GM19455 (cell line): Measurements from ENCODE around the gene ZSWIM3.
A peak's percentile ranks its signal among the peaks of the same experiment; 100 is the strongest.

Experiments
- ATAC-seq: cut with Tn5 transposase; IDR thresholded peaks from one replicate; pipeline ENCODE4 v1.9.1; 2021; ENCODE audit not compliant: unreplicated experiment

ZSWIM3 gene

GRCh38 chr20:45908084-45908483 is 50.7 kb downstream of the ZSWIM3 start:
- ATAC-seq: no peak

GRCh38 chr20:45909336-45909808 is 52.0 kb downstream of the ZSWIM3 start:
- no peak for ATAC-seq

GRCh38 chr20:45909817-45910669 is 52.6 kb downstream of the ZSWIM3 start:
- ATAC-seq: no peak

GRCh38 chr20:45910670-45911485 is 53.5 kb downstream of the ZSWIM3 start:
- peak; percentile 85 for ATAC-seq

DNA sequence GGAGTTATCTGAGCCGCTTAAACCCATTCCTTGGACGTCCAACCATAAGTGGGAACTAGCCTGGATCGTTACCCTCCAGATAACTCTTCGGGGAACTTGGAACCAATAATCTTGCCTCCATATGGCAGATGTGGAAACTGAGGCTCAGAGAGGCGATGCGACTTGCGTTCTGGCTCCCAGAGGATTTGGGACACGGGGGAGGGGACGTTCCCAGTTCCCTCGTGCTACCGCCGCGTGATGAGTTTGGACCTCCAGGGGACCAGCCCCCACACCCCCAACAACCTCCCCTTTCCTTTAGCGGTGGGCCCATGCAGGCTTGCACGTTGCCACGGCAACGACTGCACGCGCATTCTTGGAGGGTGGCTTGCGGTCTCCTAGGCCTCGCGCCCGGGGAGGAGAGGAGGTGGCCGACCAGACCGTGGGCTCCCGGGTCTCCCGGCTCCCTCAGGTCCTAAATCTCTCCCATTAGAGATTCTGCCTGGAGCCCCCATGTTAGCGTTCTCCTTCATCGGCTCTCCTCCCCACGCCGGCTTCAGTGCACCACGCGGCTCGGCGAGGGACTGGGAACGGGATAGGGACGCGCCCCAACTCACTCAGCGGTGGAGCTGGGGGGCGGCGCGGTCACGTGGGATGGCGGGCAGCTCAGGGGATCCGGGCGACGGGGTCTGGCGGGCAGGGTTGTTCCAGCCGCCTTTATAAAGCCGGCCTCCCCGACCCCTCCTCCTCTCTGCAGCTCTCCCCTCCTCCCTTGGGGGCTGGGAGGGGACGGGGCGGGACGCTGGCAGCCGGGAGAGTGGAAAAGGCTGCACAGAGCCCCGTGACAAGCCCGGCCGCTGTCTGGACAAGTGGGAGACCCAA is 54.3 kb downstream of the ZSWIM3 start, which contains the start of gene PLTP:
Gene PLTP (minus strand): TSS at position 670 of the 858 bp plus-strand sequence. CDS start 703 bp downstream, outside the sequence.
- ATAC-seq: no peak

DNA sequence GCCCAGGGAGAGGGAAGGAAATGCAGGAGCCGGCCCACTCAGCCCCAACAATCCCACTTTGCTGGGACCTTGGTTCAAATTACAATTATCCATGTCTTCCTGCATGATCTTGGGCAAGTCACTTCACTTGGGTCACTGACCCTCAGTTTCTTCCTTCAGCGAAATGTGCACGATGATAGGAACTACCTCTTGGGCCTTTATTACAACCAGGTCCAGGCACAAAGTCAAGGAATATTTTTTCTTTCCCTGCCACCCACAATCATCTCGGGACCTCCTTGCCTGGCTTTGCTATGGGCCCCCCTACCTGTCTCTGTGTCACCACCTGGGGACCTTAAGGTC is 54.9 kb downstream of the ZSWIM3 start:
- no peak for ATAC-seq

DNA sequence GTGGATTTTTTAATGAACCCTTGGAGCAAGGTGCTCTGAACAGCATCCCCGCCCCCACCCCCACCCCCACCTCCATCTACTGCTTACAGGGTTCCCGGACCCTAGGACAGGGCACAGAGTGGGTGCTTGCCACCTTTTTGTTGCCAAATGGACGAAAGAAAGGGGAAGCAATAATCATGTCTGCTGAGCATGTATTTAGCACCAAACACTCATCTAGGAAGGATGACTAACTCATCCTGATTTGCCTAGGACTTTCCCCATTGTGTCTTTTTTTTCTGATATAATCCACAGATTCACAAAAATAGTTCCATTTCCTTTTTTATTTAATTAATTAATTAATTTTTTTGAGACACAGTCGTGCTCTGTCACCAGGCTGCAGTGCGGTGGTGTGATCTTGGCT is 55.7 kb downstream of the ZSWIM3 start:
- no peak for ATAC-seq

DNA sequence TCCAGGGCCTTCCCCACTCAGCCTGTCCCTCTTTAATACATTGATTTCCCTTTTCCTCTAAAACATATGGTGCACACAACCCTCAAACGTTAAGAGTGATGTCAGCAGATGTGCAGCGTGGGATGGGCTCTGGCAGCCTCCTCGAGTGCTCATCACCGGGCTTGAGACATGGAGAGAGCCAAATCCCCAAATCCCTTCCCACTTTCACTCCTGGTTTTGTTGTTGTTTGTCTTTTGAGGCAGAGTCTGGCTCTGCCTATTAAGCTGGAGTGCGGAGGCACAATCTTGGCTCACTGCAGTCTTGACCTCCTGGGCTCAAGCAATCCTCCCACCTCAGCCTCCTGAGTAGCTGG is 60.4 kb downstream of the ZSWIM3 start:
- no peak for ATAC-seq

DNA sequence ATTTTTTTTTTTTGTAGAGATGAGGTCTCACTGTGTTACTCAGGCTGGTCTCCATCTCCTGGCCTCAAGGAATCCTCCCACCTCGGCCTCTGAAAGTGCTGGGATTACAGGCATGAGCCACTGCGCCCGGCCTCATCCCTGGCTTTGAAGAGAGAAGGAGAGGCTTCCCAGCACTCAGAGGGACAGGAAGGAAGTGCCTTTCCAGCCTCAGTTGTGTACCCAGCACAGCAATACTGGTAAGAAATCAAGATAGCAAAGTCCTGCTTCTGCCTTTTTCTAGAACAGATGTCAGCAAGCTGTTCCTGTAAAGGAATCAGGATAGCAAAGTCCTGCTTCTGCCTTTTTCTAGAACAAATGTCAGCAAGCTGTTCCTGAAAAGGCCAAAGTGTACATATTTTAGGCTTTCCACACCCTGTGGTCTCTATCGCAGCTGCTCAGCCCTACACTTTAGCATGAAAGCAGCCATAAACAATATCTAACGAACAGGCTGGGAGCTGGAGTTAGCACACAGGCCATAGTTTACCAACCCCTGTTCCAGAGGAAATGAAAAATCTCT is 60.8 kb downstream of the ZSWIM3 start:
- no peak for ATAC-seq

- ATAC-seq: no peak
These were observed 61.5 kb downstream of the ZSWIM3 start for GRCh38 chr20:45918779-45919537.

- no peak for ATAC-seq
These were observed 62.4 kb downstream of the ZSWIM3 start for GRCh38 chr20:45919542-45920399.

DNA sequence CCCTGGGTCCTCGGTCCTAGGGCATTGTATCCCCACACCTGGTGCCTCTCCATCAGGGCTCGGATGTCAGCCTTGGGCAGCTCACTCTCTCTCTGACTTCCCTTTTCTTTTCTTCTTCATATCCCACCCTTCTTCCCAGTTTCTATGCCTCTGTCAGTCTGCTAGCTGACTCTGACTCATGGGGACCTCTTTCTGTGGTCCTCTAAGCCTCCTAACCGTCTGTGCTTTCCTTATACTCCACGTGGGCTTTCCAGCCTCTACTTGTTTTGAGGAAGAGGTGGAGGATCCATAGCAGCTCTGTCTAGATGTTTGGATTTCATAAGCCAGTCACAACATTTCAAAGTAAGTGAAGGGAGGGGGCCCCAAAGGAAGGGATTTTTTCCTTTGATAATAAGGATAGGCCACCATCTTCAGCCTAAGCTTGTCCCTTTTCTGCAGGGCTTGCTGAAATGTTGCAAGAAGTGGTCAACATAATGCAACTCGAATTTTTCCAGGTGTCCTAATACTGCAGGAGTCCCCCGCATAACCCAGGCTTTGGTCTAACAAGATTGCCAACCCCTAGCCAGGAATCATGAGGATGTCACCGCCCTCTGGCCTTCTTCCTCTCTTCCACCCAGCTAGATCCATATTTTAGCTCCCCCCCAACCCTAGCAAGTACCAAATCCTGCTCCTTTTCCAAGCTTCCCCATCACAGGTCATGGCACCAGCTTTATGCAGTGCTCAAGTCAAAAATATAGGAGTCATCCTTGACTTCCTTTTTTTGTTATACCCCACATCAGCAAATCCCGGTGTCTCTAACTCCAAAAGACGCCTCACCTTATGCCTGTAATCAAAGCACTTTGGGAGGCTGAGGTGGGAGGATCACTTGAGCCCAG is 63.3 kb downstream of the ZSWIM3 start:
- no peak for ATAC-seq

DNA sequence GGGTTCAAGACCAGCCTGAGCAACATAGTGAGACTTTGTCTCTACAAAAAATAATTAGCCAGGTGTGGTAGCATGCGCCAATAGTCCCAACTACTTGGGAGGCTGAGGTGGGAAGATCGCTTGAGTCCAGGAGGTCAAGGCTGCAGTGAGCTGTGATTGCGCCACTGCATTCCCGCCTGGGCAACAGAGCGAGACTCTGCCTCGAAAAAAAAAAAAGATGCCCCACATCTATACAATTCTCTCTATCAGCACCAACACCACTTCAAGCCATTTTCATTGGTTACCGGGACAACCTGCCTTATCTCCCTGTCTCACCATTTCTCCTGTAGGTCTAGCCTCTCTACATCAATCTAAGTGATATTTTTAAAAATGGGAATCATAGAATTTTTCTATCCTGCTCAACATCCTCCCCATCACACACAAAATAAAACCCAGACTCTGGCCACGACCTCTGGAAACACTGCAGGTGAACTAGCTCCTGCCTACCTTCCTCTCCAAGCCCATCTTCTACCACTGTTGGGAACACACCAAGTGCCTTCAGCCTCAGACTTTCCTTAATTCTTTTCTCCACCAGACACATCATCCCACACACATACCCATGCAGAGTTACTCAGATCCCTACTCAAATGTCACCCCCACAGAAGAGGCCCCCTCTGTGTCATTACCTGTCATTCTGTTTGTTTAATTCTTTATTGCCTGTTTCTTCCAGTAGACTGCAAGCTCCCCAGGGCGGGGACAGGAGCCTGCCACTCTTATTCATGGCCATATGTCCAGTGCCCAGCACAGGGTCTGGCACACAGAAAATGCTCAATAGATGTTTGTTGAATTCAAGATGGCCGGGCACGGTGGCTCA is 64.1 kb downstream of the ZSWIM3 start:
- ATAC-seq: no peak

DNA sequence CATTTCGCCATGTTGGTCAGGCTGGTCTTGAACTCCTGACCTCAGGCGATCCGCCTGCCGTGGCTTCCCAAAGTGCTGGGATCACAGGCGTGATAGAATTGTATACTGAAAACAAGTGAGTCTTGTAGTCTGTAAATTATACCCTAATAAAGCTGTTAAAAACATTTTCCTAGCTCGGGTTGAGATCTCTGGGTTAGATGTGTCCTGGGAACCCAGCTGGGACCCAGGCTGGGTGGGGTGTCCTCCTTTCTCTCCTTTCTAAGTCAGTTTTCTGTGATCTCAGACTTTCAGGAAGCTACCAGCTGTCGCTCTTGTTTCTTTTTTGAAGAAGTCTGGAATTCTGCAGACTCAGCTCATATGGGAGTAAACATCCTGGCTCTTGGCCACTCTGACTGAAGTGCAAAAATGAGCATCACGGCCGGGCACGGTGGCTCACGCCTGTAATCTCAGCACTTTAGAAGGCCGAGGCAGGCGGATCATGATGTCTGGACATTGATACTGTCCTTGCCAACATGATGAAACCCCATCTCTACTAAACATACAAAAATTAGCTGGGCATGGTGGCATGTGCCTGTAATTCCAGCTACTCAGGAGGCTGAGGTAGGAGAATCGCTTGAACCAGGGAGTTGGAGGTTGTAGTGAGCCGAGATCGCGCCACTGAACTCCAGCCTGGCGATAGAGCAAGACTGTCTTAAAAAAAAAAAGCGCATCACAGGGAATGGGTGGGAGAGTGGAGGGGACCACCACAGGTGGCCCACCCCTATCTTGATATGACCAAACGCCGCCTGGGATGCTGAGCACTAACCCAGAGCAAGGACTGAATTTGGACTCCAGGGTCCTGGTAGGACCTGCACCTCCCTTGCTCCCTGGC is 67.2 kb downstream of the ZSWIM3 start:
- no peak for ATAC-seq

DNA sequence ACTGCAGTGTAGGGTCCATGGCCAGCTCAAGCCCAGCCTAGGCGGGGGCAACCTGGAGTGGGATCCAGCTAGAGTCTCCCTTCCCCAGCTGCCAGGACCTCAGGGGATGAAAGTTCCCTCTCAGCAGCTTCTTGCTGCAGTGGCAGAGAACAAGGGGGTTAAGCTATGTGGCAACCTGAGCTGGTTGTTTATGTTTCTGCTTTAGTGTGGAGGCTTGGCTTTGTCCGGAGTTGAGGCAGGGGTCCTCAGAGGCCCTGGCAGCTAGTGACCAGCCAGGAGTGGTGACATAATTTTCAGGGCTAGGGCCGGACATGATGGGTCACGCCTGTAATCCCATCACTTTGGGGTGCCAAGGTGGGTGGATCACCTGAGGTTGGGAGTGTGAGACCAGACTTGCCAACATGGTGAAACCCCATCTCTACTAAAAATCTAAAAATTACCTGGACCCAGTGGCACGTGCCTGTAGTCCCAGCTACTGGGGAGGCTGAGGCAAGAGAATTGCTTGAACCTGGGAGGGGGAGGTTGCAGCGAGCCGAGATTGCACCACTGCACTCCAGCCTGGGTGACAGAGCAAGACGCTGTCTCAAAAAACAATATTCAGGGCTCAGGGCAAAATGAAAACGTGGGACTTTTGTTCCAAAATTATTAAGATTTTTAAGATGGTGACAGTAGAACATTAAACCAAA is 68.5 kb downstream of the ZSWIM3 start:
- no peak for ATAC-seq

DNA sequence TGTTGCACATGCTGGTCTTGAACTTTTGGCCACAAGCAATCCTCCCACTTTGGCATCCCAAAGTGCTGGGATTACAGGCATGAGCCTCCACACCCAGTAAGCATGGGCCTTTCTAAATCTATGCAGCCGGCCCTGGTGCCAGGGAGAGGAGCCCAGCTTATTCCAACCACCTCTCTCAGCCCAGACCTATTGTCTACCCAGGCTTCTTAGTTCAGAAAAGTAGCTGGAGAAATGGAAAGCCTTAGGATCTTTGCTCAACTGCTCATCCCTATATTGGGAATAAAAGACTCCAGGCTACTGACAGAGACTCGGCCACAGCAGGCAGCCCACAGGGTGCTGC is 69.3 kb downstream of the ZSWIM3 start:
- no peak for ATAC-seq
